Thymus (tissue), 11 donors: ENCODE measurements around the gene TP53TG5. TPM values are rescaled to one million over a fixed set of nuclear protein-coding genes. Genes with fewer than 3 reads are reported as not detected.

Experiments
- DNase-seq, 9 donors: peaks; one replicate each; pipeline ENCODE4 v3.0.0-alpha.2; 2013; ENCODE audit warnings: low spot score in 9 of 9, low read depth in 6 of 9, missing footprints in 1 of 9
- H3K27ac ChIP-seq, 2 donors: one replicate each; pipeline ENCODE4 v1.5.1; 2013; ENCODE audit warnings: control low read depth in 1 of 2, low read depth in 1 of 2, low read length in 1 of 2, mild to moderate bottlenecking in 1 of 2, moderate library complexity in 1 of 2
- H3K27me3 ChIP-seq, 2 donors: one replicate each; pipeline ENCODE4 v1.5.1; 2013; ENCODE audit warnings: low read length in 1 of 2; ENCODE audit not compliant: control insufficient read depth in 2 of 2, insufficient read depth in 1 of 2
- H3K36me3 ChIP-seq, 2 donors: one replicate each; pipeline ENCODE4 v1.5.1; 2013; ENCODE audit warnings: low read length in 1 of 2, mild to moderate bottlenecking in 1 of 2, moderate library complexity in 1 of 2; ENCODE audit not compliant: control insufficient read depth in 2 of 2, insufficient read depth in 2 of 2
- H3K4me1 ChIP-seq, 2 donors: one replicate each; pipeline ENCODE4 v1.5.1; 2013; ENCODE audit warnings: low read length in 2 of 2; ENCODE audit not compliant: control insufficient read depth in 2 of 2, insufficient read depth in 2 of 2
- H3K4me3 ChIP-seq, 2 donors: one replicate each; pipeline ENCODE4 v1.5.1; 2013; ENCODE audit warnings: low read length in 2 of 2, control low read depth in 1 of 2, mild to moderate bottlenecking in 1 of 2
- H3K9me3 ChIP-seq, 2 donors: one replicate each; pipeline ENCODE4 v1.5.1; 2013; ENCODE audit warnings: low read length in 1 of 2, mild to moderate bottlenecking in 1 of 2; ENCODE audit not compliant: control insufficient read depth in 2 of 2, insufficient read depth in 1 of 2
- WGBS: extraction: QIAGEN DNeasy Blood & Tissue Kit; methylation state at CpG from one replicate; pipeline ENCODE4 v1.1.7; 2013; 5-methylcytosine and 5-hydroxymethylcytosine counted together
- polyA plus RNA-seq: library from polyadenylated mRNA; stranded (reverse); fragments of 200-250 nt; gene quantifications from one replicate; pipeline ENCODE4 v1.2.3, GENCODE V29; 2013
- total RNA-seq: library from RNA; stranded (reverse); fragments of 120-200 nt; gene quantifications from one replicate; pipeline ENCODE4 v1.2.4, GENCODE V29; 2013
- donor health status: healthy.

Gene TP53TG5
- total and polyA plus RNA-seq, 2 donors: 0.24 to 0.27 TPM

- under 1% methylated on average over 52 of the region's 52 CpGs for WGBS
Measured at GRCh38 chr20:45415822-45416637, 37.9 kb upstream of the TP53TG5 start, which contains the start of gene PIGT. TSS of gene PIGT (plus strand) at chr20:45416141. CDS start at chr20:45416157, 16 bp downstream.

GRCh38 chr20:45413479-45413878 is 35.4 kb upstream of the TP53TG5 start:
- Histone ChIP-seq H3K27ac (no peak overlapping the region), H3K27me3 (peaks cover 0 to 9% of the 10 kb centered on the region in 2 donors), H3K9me3 (peaks cover 0 to 2% of the 10 kb centered on the region in 2 donors), H3K36me3 (peaks cover 0 to 4% of the 10 kb centered on the region in 2 donors), H3K4me3 (no peak overlapping the region), H3K4me1 (peaks cover 10 to 12% of the 10 kb centered on the region in 2 donors)
- WGBS: 87% methylated on average over 3 of the region's 3 CpGs
- no peak for DNase-seq

More at GRCh38 chr20:45415822-45416637, 37.9 kb upstream of the TP53TG5 start, which contains the start of gene PIGT:
- Histone ChIP-seq H3K27me3 (no peaks in the 10 kb centered on the region), H3K27ac (peak within 1 kb of the TSS; percentile 60 to 63), H3K4me3 (peak within 1 kb of the TSS; percentile 61 to 98), H3K36me3 (peaks cover 22 to 29% of the 10 kb centered on the region in 2 donors), H3K4me1 (peaks cover 10% of the 10 kb centered on the region in 2 donors), H3K9me3 (no peaks in the 10 kb centered on the region)
- DNase-seq: peak; percentile 64 to 93 (median 79)

GRCh38 chr20:45412653-45413052 is 34.5 kb upstream of the TP53TG5 start:
- peaks cover 10 to 18% of the 10 kb centered on the region in 2 donors for H3K4me1 ChIP-seq
- no peak for DNase-seq
- no peak overlapping the region for H3K4me3 ChIP-seq
- no peak overlapping the region for H3K27ac ChIP-seq
- peaks cover 0 to 5% of the 10 kb centered on the region in 2 donors for H3K9me3 ChIP-seq
- H3K36me3 ChIP-seq: no peaks in the 10 kb centered on the region
- WGBS: 95% methylated on average over 5 of the region's 5 CpGs
- peaks cover 0 to 18% of the 10 kb centered on the region in 2 donors for H3K27me3 ChIP-seq

- Histone ChIP-seq H3K9me3 (peaks cover 0 to 5% of the 10 kb centered on the region in 2 donors), H3K27me3 (peaks cover 6 to 34% of the 10 kb centered on the region in 2 donors), H3K4me3 (no peak overlapping the region), H3K4me1 (peaks cover under 1 to 17% of the 10 kb centered on the region in 2 donors), H3K27ac (no peak overlapping the region), H3K36me3 (no peaks in the 10 kb centered on the region)
- WGBS: 97% methylated on average over 8 of the region's 8 CpGs
- no peak for DNase-seq
Measured at GRCh38 chr20:45410887-45411286, 32.8 kb upstream of the TP53TG5 start.

- no peak overlapping the region for H3K4me3 ChIP-seq
- peaks cover 4 to 18% of the 10 kb centered on the region in 2 donors for H3K4me1 ChIP-seq
- peaks cover 0 to 5% of the 10 kb centered on the region in 2 donors for H3K9me3 ChIP-seq
- peaks cover 6 to 46% of the 10 kb centered on the region in 2 donors for H3K27me3 ChIP-seq
- H3K36me3 ChIP-seq: no peaks in the 10 kb centered on the region
- no peak overlapping the region for H3K27ac ChIP-seq
- DNase-seq: no peak
- WGBS: 96% methylated on average over 7 of the region's 7 CpGs
Measured at GRCh38 chr20:45409521-45410272, 31.6 kb upstream of the TP53TG5 start.

- Histone ChIP-seq H3K4me1 (peaks cover 4 to 18% of the 10 kb centered on the region in 2 donors), H3K27me3 (peaks cover 6 to 55% of the 10 kb centered on the region in 2 donors), H3K36me3 (no peaks in the 10 kb centered on the region), H3K4me3 (no peak overlapping the region), H3K9me3 (peaks cover 0 to 5% of the 10 kb centered on the region in 2 donors), H3K27ac (peak overlapping the region in 1 of 2 donors; percentile 25)
- peak in 1 of 9 donors; percentile 39 for DNase-seq
- 36% methylated on average over 7 of the region's 7 CpGs for WGBS
Measured at GRCh38 chr20:45408646-45409213, 30.6 kb upstream of the TP53TG5 start.

- Histone ChIP-seq H3K4me3 (peak within 1 kb of the TSS; percentile 49 to 77), H3K36me3 (no peaks in the 10 kb centered on the region)
- 94% methylated on average over 21 of the region's 21 CpGs for WGBS
Measured at GRCh38 chr20:45407783-45408645, 29.9 kb upstream of the TP53TG5 start, which contains the start of gene DBNDD2. TSS of gene DBNDD2 (plus strand) at chr20:45408289. CDS start at chr20:45408468, 179 bp downstream.

More at GRCh38 chr20:45407783-45408645, 29.9 kb upstream of the TP53TG5 start, which contains the start of gene DBNDD2:
- H3K27ac ChIP-seq: peak within 1 kb of the TSS; percentile 17 to 82
- peaks cover 8 to 59% of the 10 kb centered on the region in 2 donors for H3K27me3 ChIP-seq
- H3K9me3 ChIP-seq: peaks cover 0 to 5% of the 10 kb centered on the region in 2 donors
- H3K4me1 ChIP-seq: peaks cover 4 to 18% of the 10 kb centered on the region in 2 donors
- DNase-seq: peak in 2 of 9 donors; percentile 21 to 42
